Measurements from ENCODE around the gene ADSL.

- TF ChIP-seq, protein P1, sequence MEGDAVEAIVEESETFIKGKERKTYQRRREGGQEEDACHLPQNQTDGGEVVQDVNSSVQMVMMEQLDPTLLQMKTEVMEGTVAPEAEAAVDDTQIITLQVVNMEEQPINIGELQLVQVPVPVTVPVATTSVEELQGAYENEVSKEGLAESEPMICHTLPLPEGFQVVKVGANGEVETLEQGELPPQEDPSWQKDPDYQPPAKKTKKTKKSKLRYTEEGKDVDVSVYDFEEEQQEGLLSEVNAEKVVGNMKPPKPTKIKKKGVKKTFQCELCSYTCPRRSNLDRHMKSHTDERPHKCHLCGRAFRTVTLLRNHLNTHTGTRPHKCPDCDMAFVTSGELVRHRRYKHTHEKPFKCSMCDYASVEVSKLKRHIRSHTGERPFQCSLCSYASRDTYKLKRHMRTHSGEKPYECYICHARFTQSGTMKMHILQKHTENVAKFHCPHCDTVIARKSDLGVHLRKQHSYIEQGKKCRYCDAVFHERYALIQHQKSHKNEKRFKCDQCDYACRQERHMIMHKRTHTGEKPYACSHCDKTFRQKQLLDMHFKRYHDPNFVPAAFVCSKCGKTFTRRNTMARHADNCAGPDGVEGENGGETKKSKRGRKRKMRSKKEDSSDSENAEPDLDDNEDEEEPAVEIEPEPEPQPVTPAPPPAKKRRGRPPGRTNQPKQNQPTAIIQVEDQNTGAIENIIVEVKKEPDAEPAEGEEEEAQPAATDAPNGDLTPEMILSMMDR (conservative IDR thresholded peaks at IDR 0.05 in 1 of 2, IDR thresholded peaks at IDR 0.05 in 1 of 2; ENCODE audit: extremely low read depth in 1 of 2, insufficient read depth in 1 of 2, low read depth in 1 of 2, low read length in 2 of 2) = no peak
- TF ChIP-seq EZH2 (IDR thresholded peaks at IDR 0.05; ENCODE audit: borderline replicate concordance, low read length) = no peak
Measured at GRCh38 chr22:40326905-40327735, 19.2 kb upstream of the ADSL start.

All from mammary epithelial cell (primary cell).